Effector memory CD4-positive, alpha-beta T cell (primary cell): Measurements from ENCODE around the gene STYK1.

Source experiments
- DNase-seq, 3 donors: peaks; one replicate each; pipeline ENCODE4 v3.0.0-alpha.2; 2020
- H3K27ac ChIP-seq: 2 replicates; pipeline ENCODE4 v1.7.0; 2013; ENCODE audit warnings: mild to moderate bottlenecking, low read length, moderate library complexity; ENCODE audit not compliant: insufficient read depth, poor library complexity, severe bottlenecking
- H3K27me3 ChIP-seq: replicated peaks from 2 replicates; pipeline ENCODE4 v1.7.0; 2013; ENCODE audit warnings: mild to moderate bottlenecking, low read length; ENCODE audit not compliant: insufficient read depth, control insufficient read depth, poor library complexity, severe bottlenecking
- H3K36me3 ChIP-seq: 2 replicates; pipeline ENCODE4 v1.7.0; 2013; ENCODE audit warnings: mild to moderate bottlenecking, low read length, moderate library complexity; ENCODE audit not compliant: control insufficient read depth, insufficient read depth
- H3K4me1 ChIP-seq: 2 replicates; pipeline ENCODE4 v1.7.0; 2013; ENCODE audit warnings: low read length, mild to moderate bottlenecking; ENCODE audit not compliant: control insufficient read depth, insufficient read depth, poor library complexity, severe bottlenecking
- H3K4me3 ChIP-seq: 2 replicates; pipeline ENCODE4 v1.7.0; 2013; ENCODE audit warnings: low read length, low read depth, mild to moderate bottlenecking; ENCODE audit not compliant: insufficient read depth, poor library complexity, severe bottlenecking
- H3K9me3 ChIP-seq: 2 replicates; pipeline ENCODE4 v1.7.0; 2013; ENCODE audit warnings: mild to moderate bottlenecking, low read length, moderate library complexity; ENCODE audit not compliant: control insufficient read depth

Gene STYK1

GRCh38 chr12:10716704-10717315 lies 43.0 kb upstream of the STYK1 start:
- Histone ChIP-seq H3K27me3 (no peaks in the 10 kb centered on the region), H3K4me1 (peaks cover 5% of the 10 kb centered on the region), H3K4me3 (no peak overlapping the region), H3K36me3 (no peaks in the 10 kb centered on the region), H3K27ac (no peak overlapping the region), H3K9me3 (no peaks in the 10 kb centered on the region)
- no peak for DNase-seq

DNA sequence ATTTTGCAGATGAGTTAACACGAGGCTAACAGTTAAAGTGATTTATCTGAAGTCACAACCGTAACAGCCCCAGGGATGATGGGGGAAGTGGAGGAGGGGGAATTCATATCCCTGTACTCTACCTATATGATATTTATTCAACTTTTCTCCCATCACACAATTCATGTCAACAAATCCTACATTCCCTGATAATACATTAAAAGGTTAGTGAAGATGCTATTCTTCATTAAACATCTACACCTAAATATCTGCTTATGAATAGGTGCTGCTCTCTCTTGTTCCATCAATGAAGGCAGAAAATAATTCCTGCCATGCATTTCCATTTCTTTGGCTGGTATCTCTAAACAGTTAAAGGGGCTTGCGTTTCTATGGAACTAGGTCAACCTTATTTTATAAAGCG lies 42.4 kb upstream of the STYK1 start:
- Histone ChIP-seq H3K36me3 (no peaks in the 10 kb centered on the region), H3K9me3 (no peaks in the 10 kb centered on the region), H3K27me3 (no peaks in the 10 kb centered on the region), H3K4me1 (peaks cover 5% of the 10 kb centered on the region), H3K4me3 (no peak overlapping the region), H3K27ac (no peak overlapping the region)
- DNase-seq = no peak

GRCh38 chr12:10715491-10715890 lies 41.6 kb upstream of the STYK1 start:
- H3K9me3 ChIP-seq = no peaks in the 10 kb centered on the region
- no peak overlapping the region for H3K4me3 ChIP-seq
- H3K27me3 ChIP-seq = no peaks in the 10 kb centered on the region
- DNase-seq = no peak
- H3K4me1 ChIP-seq = peaks cover 5% of the 10 kb centered on the region
- no peak overlapping the region for H3K27ac ChIP-seq
- H3K36me3 ChIP-seq = no peaks in the 10 kb centered on the region

GRCh38 chr12:10709808-10710207 lies 36.0 kb upstream of the STYK1 start:
- H3K27ac ChIP-seq = no peak overlapping the region
- H3K4me1 ChIP-seq = no peaks in the 10 kb centered on the region
- DNase-seq = no peak
- H3K27me3 ChIP-seq = peaks cover 3% of the 10 kb centered on the region
- H3K4me3 ChIP-seq = no peak overlapping the region
- no peaks in the 10 kb centered on the region for H3K9me3 ChIP-seq
- H3K36me3 ChIP-seq = no peaks in the 10 kb centered on the region

- no peak for DNase-seq
- Histone ChIP-seq H3K27ac (no peak overlapping the region), H3K27me3 (peaks cover 3% of the 10 kb centered on the region), H3K4me1 (no peaks in the 10 kb centered on the region), H3K9me3 (no peaks in the 10 kb centered on the region), H3K4me3 (no peak overlapping the region), H3K36me3 (no peaks in the 10 kb centered on the region)
Observed at GRCh38 chr12:10708862-10709261, 35.0 kb upstream of the STYK1 start.

GRCh38 chr12:10705655-10706054 lies 31.8 kb upstream of the STYK1 start:
- no peak overlapping the region for H3K4me3 ChIP-seq
- H3K9me3 ChIP-seq = no peaks in the 10 kb centered on the region
- no peaks in the 10 kb centered on the region for H3K4me1 ChIP-seq
- DNase-seq = no peak
- H3K36me3 ChIP-seq = no peaks in the 10 kb centered on the region
- peaks cover 3% of the 10 kb centered on the region for H3K27me3 ChIP-seq
- no peak overlapping the region for H3K27ac ChIP-seq

- H3K36me3 ChIP-seq = no peaks in the 10 kb centered on the region
- no peaks in the 10 kb centered on the region for H3K4me1 ChIP-seq
- no peak overlapping the region for H3K4me3 ChIP-seq
- H3K9me3 ChIP-seq = no peaks in the 10 kb centered on the region
- H3K27me3 ChIP-seq = no peaks in the 10 kb centered on the region
- no peak for DNase-seq
- no peak overlapping the region for H3K27ac ChIP-seq
Observed at GRCh38 chr12:10701843-10702242, 28.0 kb upstream of the STYK1 start.

GRCh38 chr12:10701131-10701681 lies 27.4 kb upstream of the STYK1 start:
- H3K36me3 ChIP-seq = no peaks in the 10 kb centered on the region
- H3K27ac ChIP-seq = no peak overlapping the region
- H3K4me3 ChIP-seq = no peak overlapping the region
- no peaks in the 10 kb centered on the region for H3K4me1 ChIP-seq
- DNase-seq = no peak
- no peaks in the 10 kb centered on the region for H3K27me3 ChIP-seq
- no peaks in the 10 kb centered on the region for H3K9me3 ChIP-seq

- no peaks in the 10 kb centered on the region for H3K9me3 ChIP-seq
- H3K4me1 ChIP-seq = no peaks in the 10 kb centered on the region
- H3K4me3 ChIP-seq = no peak overlapping the region
- no peak for DNase-seq
- H3K27me3 ChIP-seq = no peaks in the 10 kb centered on the region
- no peaks in the 10 kb centered on the region for H3K36me3 ChIP-seq
- H3K27ac ChIP-seq = no peak overlapping the region
Observed at GRCh38 chr12:10700581-10700980, 26.7 kb upstream of the STYK1 start.

DNA sequence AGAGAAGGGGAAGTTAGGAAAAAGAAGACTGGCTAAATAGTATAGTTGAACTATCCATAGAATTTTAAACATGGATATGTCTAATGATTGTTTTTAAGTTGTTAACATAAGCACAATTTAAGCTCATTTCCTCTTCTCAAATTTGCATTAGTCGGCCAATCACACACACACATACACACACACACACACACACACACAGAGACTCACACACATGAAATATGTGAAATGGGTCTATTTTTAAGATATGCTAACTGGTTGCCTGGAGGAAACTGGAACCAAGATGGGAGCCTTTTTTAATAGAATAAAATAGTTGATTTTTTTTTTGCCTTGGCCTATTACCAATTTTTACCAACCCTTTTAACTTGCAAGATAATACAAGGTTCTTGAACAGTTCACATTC lies 24.0 kb upstream of the STYK1 start:
- Histone ChIP-seq H3K27me3 (no peaks in the 10 kb centered on the region), H3K27ac (no peak overlapping the region), H3K4me3 (no peak overlapping the region), H3K4me1 (no peaks in the 10 kb centered on the region), H3K9me3 (no peaks in the 10 kb centered on the region), H3K36me3 (no peaks in the 10 kb centered on the region)
- no peak for DNase-seq
